HG02759 (cell line): ENCODE measurements around the gene POLRMT.
"Not testable (repeated sequence)": the region's sequence is repeated elsewhere in the genome, so short reads cannot be mapped to it uniquely, and the experiment has no call there.

ENCODE experiments used
- ATAC-seq: cut with Tn5 transposase; IDR thresholded peaks from one replicate; pipeline ENCODE4 v1.9.1; 2021; ENCODE audit warnings: mild to moderate bottlenecking, moderate library complexity; ENCODE audit not compliant: unreplicated experiment

The POLRMT gene

DNA sequence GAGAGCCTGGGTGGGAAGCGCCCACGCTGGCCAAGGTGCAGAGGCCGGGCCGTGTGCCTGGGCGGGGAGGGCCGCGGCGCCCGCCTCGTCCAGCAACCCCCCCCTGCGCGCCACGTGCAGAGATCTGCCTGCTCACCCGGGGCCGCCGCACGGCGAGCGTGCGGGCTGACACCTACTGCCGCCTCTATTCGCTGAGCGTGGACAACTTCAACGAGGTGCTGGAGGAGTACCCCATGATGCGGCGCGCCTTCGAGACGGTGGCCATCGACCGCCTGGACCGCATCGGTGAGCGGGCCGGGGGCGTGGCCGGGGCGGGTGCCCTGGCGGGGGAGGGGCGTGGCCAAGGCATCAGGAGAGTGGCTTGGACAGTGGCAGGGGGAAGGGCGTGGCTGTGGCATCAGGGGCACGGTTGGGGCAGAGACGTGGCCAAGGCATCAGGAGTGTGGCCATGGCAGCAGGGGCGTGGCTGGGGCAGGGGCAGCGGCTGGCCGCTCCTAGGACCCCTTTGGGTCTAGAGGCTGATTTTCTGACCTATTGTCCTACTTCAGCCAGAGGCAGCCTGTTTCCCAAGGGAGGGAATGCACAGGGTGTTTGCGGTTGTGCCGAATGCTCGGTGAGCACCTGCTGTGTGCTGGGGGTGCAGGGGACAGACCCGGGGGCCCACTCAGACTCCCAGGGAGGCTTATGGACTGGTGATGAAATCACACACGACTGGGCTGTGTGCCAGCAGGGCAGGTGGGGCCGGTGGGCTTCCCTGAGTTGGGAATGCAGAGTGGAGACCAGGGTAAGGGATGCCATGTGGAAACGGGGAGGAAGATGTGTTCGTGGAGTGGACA, 19.4 kb downstream of the POLRMT start:
- ATAC-seq = no peak

DNA sequence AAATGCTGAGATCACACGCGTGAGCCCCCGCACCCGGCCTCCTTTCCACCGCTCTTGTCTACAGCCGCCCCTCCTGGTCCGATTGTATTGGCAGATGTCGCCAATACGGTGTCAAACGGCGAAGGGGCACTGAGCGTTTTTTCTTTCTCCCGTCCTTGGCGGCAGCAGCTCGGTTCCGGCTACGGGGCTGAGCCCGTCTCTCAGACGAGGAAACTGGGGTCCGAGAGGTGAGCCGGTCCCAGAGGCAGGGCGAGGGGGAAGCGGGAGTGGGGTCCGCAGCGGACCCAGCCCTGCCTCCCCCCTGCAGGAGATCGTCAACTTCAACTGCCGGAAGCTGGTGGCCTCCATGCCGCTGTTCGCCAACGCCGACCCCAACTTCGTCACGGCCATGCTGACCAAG, 20.4 kb downstream of the POLRMT start:
- no peak for ATAC-seq

- no peak for ATAC-seq
Observed at GRCh38 chr19:611481-611868, 21.9 kb downstream of the POLRMT start.

DNA sequence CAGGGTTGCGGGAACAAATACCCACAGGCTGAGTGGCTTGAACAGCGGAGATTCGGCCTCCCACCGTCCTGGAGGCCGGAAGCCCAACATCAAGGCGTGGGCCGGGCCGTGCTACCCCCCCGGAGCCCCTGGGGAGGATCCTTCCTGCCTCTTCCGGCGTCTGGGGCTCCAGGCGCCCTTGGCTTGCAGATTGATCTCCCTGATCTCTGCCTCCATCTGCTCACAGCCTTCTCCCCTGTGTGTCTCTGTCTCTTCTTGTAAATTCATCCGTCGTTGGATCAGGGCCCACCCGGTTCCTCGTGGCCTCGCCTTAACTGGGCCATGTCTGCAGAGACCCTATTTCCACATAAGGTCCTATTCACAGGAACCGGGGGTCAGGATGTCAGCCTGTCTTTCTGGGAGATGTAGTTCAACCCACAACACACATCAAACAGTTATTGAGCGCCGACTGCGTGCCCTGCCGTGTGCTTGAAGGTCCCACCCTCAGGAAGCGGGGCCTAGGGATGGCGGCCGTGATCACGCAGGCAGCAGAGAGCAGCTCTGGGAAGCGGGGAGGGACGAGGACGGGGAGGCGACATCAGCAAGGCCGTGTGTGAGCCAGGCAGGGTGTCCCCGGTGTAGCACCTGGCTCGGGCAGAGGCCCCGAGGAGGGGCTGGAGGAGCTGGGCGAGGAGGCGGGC, 22.4 kb downstream of the POLRMT start:
- ATAC-seq = peak; percentile 51

DNA sequence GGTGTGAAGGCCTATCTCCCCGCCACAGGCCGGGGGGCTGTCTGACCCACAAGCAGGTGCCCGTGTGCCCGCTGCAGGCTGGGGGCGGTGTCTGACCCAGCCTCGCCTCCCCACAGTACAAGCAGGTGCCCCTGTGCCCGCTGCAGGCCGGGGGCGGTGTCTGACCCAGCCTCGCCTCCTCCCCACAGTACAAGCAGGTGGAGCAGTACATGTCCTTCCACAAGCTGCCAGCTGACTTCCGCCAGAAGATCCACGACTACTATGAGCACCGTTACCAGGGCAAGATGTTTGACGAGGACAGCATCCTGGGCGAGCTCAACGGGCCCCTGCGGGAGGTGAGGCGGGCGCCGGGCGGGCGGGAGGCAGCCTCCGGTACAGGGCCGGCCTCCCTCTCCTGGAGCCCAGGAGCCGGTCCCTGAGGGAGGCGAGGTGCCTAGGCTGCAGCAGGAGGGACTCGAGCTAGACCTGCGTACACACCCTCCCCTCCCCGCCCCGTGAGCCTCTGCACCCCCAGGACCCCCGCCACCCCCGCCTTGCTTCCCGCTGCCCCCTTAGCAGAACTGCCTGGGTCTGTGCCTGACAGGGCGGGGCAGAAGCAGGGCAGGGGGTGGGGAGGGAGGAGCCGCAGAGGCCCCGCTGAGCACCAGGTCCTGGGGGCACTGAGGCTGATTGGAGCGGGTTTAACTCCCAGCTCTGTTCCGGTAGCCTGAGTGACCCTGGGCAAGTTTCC, 23.1 kb downstream of the POLRMT start:
- peak; percentile 26 for ATAC-seq

DNA sequence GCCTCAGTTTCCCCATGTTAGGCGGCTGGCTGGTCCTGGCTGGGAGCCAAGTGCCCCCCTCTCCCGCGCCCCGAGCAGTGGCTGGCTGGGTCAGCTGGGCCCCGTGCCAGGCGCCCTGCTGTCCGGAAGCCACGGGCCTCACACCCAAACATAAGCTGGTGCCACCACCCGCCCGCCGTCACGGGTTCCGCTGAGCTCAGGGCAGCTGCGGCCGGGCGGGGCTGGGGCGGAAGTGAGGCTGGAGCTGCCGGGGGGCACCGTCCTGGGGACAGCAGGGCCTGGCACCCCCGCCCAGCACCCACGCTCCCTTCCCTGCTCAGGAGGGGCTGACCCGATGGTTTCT, 24.4 kb downstream of the POLRMT start:
- no peak for ATAC-seq

DNA sequence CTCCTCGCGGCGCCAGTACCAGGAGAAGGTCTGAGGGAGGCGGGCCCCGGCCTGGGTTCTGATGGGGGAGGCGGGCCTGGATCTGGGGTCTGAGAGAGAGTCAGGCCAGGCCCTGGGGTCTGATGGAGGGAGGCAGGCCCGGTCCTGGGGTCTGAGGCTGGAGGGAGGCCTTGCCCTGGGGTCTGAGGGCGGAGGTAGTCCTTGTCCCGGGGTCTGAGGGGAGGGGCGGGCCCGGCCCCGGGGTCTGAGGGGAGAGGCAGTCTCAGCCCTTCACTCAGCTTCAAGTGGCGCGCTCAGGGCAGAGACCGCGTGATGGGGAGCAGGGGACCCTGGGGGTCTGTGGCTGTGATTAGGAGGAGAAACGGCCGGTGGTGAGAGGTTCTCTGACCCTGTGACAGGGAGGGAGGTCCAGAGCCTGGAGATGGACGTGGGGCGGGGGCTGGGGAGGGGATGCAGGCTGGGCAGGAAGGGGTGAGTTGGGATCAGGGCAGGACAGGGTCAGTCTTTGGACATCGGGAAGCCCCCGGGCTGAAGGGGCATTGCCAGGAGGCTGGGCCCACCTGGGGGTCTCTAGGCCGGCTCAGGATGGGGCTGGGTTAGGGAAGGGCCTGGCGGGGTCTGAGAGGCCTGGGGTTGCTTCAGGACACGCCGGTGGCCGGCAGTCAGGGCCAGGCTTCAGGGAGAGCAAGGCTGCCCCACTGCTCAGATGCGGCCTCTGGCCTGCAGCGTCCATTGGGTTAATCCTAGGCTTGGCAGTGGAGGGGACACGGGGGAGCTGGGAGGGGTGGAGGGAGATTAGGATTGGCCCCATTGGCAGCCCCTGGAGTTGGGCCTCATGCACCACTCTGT, 25.0 kb downstream of the POLRMT start:
- no peak for ATAC-seq

DNA sequence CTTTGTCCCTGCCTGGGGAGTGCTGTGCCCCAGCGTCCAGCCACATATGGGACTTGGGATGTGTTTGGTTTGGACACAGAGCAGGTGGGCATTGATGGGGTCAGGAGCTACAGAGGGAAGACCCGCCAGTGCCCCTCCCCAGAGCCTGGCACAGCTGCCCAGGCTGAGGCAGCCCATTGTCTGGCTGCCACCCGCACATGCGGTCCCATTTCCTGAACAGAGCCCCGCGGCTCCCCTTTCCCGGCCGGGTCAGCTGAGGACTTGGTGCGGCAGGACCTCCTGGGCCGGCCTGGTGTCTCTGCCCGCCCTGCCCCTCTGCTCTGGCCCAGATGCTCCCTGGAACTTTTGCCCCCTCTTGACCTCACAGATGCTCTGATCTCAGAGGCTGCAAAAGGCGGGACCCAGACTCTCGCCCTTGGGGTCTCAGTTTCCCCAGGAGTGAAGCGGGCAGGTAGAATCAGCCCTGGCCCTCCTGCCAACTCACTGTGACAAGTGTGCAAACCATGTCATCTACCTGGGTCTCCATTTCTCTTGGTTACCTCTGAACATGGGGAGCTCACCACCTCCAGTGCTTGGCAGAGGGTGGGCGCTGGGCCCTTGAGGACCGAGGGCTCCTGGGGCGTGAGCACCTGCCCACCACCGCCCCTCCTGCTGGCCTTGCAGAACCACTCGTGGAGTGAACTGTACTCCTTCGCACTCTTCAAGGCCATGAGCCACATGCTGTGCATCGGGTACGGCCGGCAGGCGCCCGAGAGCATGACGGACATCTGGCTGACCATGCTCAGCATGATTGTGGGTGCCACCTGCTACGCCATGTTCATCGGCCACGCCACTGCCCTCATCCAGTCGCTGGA, 25.8 kb downstream of the POLRMT start:
- ATAC-seq = no peak

DNA sequence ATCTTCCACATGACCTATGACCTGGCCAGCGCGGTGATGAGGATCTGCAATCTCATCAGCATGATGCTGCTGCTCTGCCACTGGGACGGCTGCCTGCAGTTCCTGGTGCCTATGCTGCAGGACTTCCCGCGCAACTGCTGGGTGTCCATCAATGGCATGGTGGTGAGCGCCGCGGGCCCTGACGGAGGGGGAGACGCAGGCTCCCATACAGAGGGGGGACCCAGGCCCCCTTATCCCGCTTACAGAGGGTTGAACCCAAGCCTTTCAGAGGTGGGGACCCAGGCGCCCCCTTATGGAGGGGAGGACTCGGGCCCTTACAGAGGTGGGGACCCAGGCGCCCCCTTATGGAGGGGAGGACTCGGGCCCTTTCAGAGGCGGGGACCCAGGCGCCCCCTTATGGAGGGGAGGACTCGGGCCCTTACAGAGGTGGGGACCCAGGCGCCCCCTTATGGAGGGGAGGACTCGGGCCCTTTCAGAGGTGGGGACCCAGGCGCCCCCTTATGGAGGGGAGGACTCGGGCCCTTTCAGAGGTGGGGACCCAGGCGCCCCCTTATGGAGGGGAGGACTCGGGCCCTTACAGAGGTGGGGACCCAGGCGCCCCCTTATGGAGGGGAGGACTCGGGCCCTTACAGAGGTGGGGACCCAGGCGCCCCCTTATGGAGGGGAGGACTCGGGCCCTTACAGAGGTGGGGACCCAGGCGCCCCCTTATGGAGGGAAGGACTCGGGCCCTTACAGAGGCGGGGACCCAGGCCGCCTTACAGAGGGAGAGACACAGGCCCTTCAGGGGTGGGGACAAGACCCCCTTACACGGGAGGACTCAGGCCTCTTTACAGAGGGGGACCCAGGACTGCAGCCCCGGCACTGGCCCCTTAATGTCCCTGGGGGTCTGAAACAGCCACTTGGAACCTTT, 28.0 kb downstream of the POLRMT start:
- ATAC-seq = not testable (repeated sequence)

DNA sequence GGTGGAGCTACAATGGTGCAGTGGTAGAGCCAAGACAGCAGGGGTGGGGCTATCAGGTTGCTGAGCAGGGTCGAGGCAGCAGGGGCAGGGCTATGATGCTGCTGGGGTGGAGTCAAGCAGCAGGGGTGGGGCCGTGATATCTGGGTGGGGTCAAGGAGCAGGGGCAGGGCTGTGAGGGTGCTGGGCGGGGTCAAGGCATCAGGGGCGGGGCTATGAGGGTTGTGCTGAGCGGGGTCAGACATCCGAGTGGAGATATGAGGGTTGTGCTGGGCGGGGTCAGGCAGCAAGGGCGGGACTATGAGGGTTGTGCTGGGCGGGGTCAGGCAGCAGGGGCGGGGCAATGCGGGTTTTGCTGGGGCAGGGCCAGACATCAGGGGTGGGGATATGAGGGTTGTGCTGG, 29.0 kb downstream of the POLRMT start:
- no peak for ATAC-seq

- not testable (repeated sequence) for ATAC-seq
Observed at GRCh38 chr19:603779-604178, 29.6 kb downstream of the POLRMT start.

GRCh38 chr19:603302-603639, 30.1 kb downstream of the POLRMT start:
- not testable (repeated sequence) for ATAC-seq

- ATAC-seq = no peak
Observed at GRCh38 chr19:602391-603301, 30.7 kb downstream of the POLRMT start.

DNA sequence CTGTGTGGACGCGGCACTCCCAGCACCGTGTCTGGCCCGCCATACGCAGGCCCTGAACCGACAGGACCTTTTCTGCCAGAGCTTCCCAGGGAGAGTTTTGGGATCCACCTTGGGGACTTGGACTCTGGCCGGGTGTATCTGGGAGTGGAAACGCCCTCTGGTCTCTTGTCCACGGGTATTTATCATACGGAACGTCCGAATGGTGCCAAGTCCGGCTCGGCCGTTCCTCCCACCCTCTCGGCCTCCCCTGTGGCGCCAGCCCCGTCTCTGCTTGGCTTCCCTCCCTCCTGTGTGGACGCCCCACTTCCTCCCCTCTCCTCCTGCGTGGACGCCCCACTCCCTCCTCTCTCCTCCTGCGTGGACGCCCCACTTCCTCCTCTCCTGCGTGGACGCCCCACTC, 31.5 kb downstream of the POLRMT start:
- no peak for ATAC-seq

GRCh38 chr19:601310-601709, 32.0 kb downstream of the POLRMT start:
- no peak for ATAC-seq

GRCh38 chr19:597406-598315, 35.7 kb downstream of the POLRMT start:
- no peak for ATAC-seq

- ATAC-seq = no peak
Observed at GRCh38 chr19:596263-596655, 37.1 kb downstream of the POLRMT start.
